SK-N-SH (cell line): ENCODE results near the gene NOP53. TPM values are rescaled to one million over a fixed set of nuclear protein-coding genes. Genes with fewer than 3 reads are reported as not detected.

Source experiments
- CTCF ChIA-PET: fragments of 300-600, 350-600 bp; formaldehyde crosslinking; extraction: SDS; loops from one replicate; lab custom pipeline; 2021; lab: Yijun Ruan, JAX
- POLR2A ChIA-PET: fragments of 350-600 bp; sonication (Branson Sonifier 250); formaldehyde crosslinking; extraction: SDS; loops from one replicate; lab custom pipeline; 2020; ENCODE audit warnings: antibody characterized with exemption, inconsistent platforms; lab: Yijun Ruan, JAX
- DNase-seq: peaks from one replicate; pipeline ENCODE4 v3.0.0; 2012
- H2AFZ ChIP-seq: fragments of 200-600 bp; sonication (generic); 2 replicates; pipeline ENCODE4 v1.8.1; 2016; ENCODE audit warnings: antibody characterized with exemption, mild to moderate bottlenecking, low read depth
- H3F3A ChIP-seq: fragments of 200-600 bp; sonication (generic); replicated peaks from 2 replicates; pipeline ENCODE3; 2016; ENCODE audit warnings: antibody characterized with exemption, mild to moderate bottlenecking; ENCODE audit not compliant: insufficient read depth
- H3K27ac ChIP-seq, 2 experiments: fragments of 200-500 bp in 1 of 2; fragments of 200-600 bp in 1 of 2; sonication (Bioruptor generic) in 1 of 2; sonication (generic), shearing (Covaris generic) in 1 of 2; 2 replicates each; pipeline versions ENCODE4 v1.5.1 to v1.6.1; 2014 to 2016; ENCODE audit warnings: low read depth in 2 of 2, inconsistent platforms in 1 of 2, low read length in 1 of 2, mild to moderate bottlenecking in 1 of 2, mixed read lengths in 1 of 2
- H3K27me3 ChIP-seq: fragments of 200-600 bp; sonication (generic), shearing (Covaris generic); 2 replicates; pipeline ENCODE4 v1.6.1; 2016; ENCODE audit warnings: mixed run types; ENCODE audit not compliant: insufficient read depth
- H3K36me3 ChIP-seq, 2 experiments: fragments of 200-500 bp in 1 of 2; fragments of 200-600 bp in 1 of 2; sonication (Bioruptor generic) in 1 of 2; sonication (generic) in 1 of 2; replicated peaks in 1 of 2; 2 replicates each; pipeline versions ENCODE3 to v1.5.1; 2014 to 2016; ENCODE audit warnings: low read length in 1 of 2, mild to moderate bottlenecking in 1 of 2; ENCODE audit not compliant: insufficient read depth in 2 of 2, control insufficient read depth in 1 of 2
- H3K4me1 ChIP-seq, 2 experiments: fragments of 200-500 bp in 1 of 2; fragments of 200-600 bp in 1 of 2; sonication (Bioruptor generic) in 1 of 2; sonication (generic), shearing (Covaris generic) in 1 of 2; 2 replicates each; pipeline versions ENCODE4 v1.5.1 to v1.6.1; 2014 to 2016; ENCODE audit warnings: low read depth in 1 of 2, low read length in 1 of 2, mixed run types in 1 of 2; ENCODE audit not compliant: insufficient read depth in 2 of 2, control insufficient read depth in 1 of 2
- H3K4me2 ChIP-seq: fragments of 200-600 bp; sonication (generic), shearing (Covaris generic); 2 replicates; pipeline ENCODE4 v1.6.1; 2017; ENCODE audit warnings: mixed run types
- H3K4me3 ChIP-seq, 2 experiments: fragments of 200-500 bp in 1 of 2; fragments of 200-600 bp in 1 of 2; sonication (Bioruptor generic) in 1 of 2; sonication (generic), shearing (Covaris generic) in 1 of 2; 2 replicates each; pipeline versions ENCODE4 v1.5.1 to v1.8.1; 2014 to 2016; ENCODE audit warnings: low read depth in 2 of 2, inconsistent platforms in 1 of 2, low read length in 1 of 2, mild to moderate bottlenecking in 1 of 2, mixed read lengths in 1 of 2, moderate library complexity in 1 of 2
- H3K79me2 ChIP-seq: fragments of 200-600 bp; sonication (generic); 2 replicates; pipeline ENCODE4 v1.8.1; 2017; ENCODE audit warnings: mild to moderate bottlenecking; ENCODE audit not compliant: insufficient read depth
- H3K9ac ChIP-seq: fragments of 200-600 bp; sonication (generic); 2 replicates; pipeline ENCODE4 v1.6.1; 2017; ENCODE audit warnings: mixed run types
- H3K9me2 ChIP-seq: fragments of 200-600 bp; sonication (generic); 2 replicates; pipeline ENCODE4 v1.6.1; 2017; ENCODE audit warnings: mixed run types
- H3K9me3 ChIP-seq: fragments of 200-600 bp; sonication (generic); 2 replicates; pipeline ENCODE4 v1.6.1; 2017; ENCODE audit warnings: mixed run types, mild to moderate bottlenecking, moderate library complexity
- H4K20me1 ChIP-seq: fragments of 200-600 bp; sonication (generic); 2 replicates; pipeline ENCODE4 v1.6.1; 2017; ENCODE audit warnings: mild to moderate bottlenecking, mixed run types; ENCODE audit not compliant: insufficient read depth
- EZH2phosphoT487 ChIP-seq: fragments of 200-600 bp; sonication (generic); IDR thresholded peaks from 2 replicates; pipeline ENCODE4 v1.6.1; 2017; ENCODE audit warnings: low read depth, mixed run types, mild to moderate bottlenecking, antibody characterized with exemption, moderate library complexity, borderline replicate concordance
- FOXJ3 ChIP-seq: sonication (generic); formaldehyde crosslinking; IDR thresholded peaks from 2 replicates; pipeline ENCODE4 v1.5.1; 2020; ENCODE audit warnings: mild to moderate bottlenecking, missing genetic modification reagents
- GABPA ChIP-seq: IDR thresholded peaks from 2 replicates; pipeline ENCODE4 v1.4.0; 2012; ENCODE audit warnings: low read depth, mild to moderate bottlenecking
- IRF3 ChIP-seq: fragments of 150-350 bp; IDR thresholded peaks from 2 replicates; pipeline ENCODE4 v1.6.1; 2016; ENCODE audit warnings: mild to moderate bottlenecking, low read depth, low read length
- JUND ChIP-seq: IDR thresholded peaks from 2 replicates; pipeline ENCODE4 v1.4.0; 2012
- MAX ChIP-seq: IDR thresholded peaks from 2 replicates; pipeline ENCODE4 v1.4.0; 2012; ENCODE audit warnings: low read depth
- MEF2A ChIP-seq: IDR thresholded peaks from 2 replicates; pipeline ENCODE4 v1.4.0; 2012; ENCODE audit warnings: low read depth, borderline replicate concordance
- MXI1 ChIP-seq: IDR thresholded peaks from 2 replicates; pipeline ENCODE4 v1.6.1; 2012; ENCODE audit warnings: mild to moderate bottlenecking, low read depth, low read length, improper control_type of control experiment
- NFIC ChIP-seq: IDR thresholded peaks from 2 replicates; pipeline ENCODE4 v1.4.0; 2012; ENCODE audit warnings: borderline replicate concordance
- POLR2AphosphoS5 ChIP-seq: IDR thresholded peaks from 2 replicates; pipeline ENCODE4 v1.6.1; 2012; ENCODE audit warnings: low read depth, low read length
- RCOR1 ChIP-seq: fragments of 150-350 bp; IDR thresholded peaks from 2 replicates; pipeline ENCODE4 v1.6.1; 2017; ENCODE audit warnings: antibody characterized with exemption, low read length
- REST ChIP-seq: IDR thresholded peaks from 2 replicates; pipeline ENCODE4 v1.6.1; 2012; ENCODE audit warnings: mild to moderate bottlenecking, low read depth, low read length, moderate library complexity
- RXRA ChIP-seq: IDR thresholded peaks from 2 replicates; pipeline ENCODE4 v1.4.0; 2012; ENCODE audit warnings: low read depth, mild to moderate bottlenecking, borderline replicate concordance
- SIN3A ChIP-seq: IDR thresholded peaks from 2 replicates; pipeline ENCODE4 v1.6.1; 2012; ENCODE audit warnings: low read depth, mild to moderate bottlenecking, low read length, moderate library complexity, borderline replicate concordance
- TCF12 ChIP-seq: IDR thresholded peaks from 2 replicates; pipeline ENCODE4 v1.4.0; 2012
- YY1 ChIP-seq: IDR thresholded peaks from 2 replicates; pipeline ENCODE4 v1.4.0; 2012; ENCODE audit warnings: low read depth, mild to moderate bottlenecking
- ZBTB33 ChIP-seq: IDR thresholded peaks from 2 replicates; pipeline ENCODE4 v1.4.0; 2012; ENCODE audit warnings: low read depth, borderline replicate concordance
- WGBS: methylation state at CpG from one replicate; pipeline ENCODE4 v1.1.6; 2017; ENCODE audit warnings: low lambda C conversion rate; 5-methylcytosine and 5-hydroxymethylcytosine counted together
- polyA plus RNA-seq, 3 experiments: library from polyadenylated mRNA; depleted of rRNA; stranded (reverse); fragments of >200 nt; gene quantifications; 2 replicates each; pipeline ENCODE4 v1.2.3, GENCODE V29; 2012

The NOP53 gene
- polyA plus RNA-seq, 1 of the 3 experiments (the other 2 are of a cell fraction), result 275 TPM

GRCh38 chr19:47745010-47745901 is at the start of gene NOP53 (continued):
- TF ChIP-seq ZBTB33 (0 out of 2 replicates have a peak, but pooled peaks have one; percentile 40), POLR2AphosphoS5 (peak; percentile 95), SIN3A (peak; percentile 56; the same call in 1 of the 2 replicates), RXRA (no peak), JUND (peak; percentile 29; the same call in 1 of the 2 replicates), TCF12 (no peak), MXI1 (peak; percentile 78), NFIC (no peak; the same call in 1 of the 2 replicates), GABPA (peak; percentile 92), FOXJ3 (CRISPR knock-in tag) (no peak), EZH2phosphoT487 (no peak), IRF3 (no peak)
- TF ChIP-seq, all 33 proteins: peak for 16

GRCh38 chr19:47696635-47697034 is 48.7 kb upstream of the NOP53 start:
- Histone ChIP-seq H3F3A (no peaks in the 10 kb centered on the region), H3K9me3 (no peaks in the 10 kb centered on the region), H3K36me3 (peaks cover 8 to 21% of the 10 kb centered on the region in 2 experiments), H3K27me3 (no peaks in the 10 kb centered on the region), H3K4me2 (no peak overlapping the region), H3K79me2 (peaks cover 3% of the 10 kb centered on the region; the same call in 1 of the 2 replicates), H4K20me1 (0 out of 2 replicates have a peak, but pooled peaks cover 9% of the 10 kb centered on the region), H2AFZ (no peak overlapping the region), H3K9ac (no peak overlapping the region), H3K4me3 (no peak overlapping the region), H3K27ac (no peak overlapping the region), H3K9me2 (no peaks in the 10 kb centered on the region), H3K4me1 (no peaks in the 10 kb centered on the region; a peak in 1 of 4 replicates)
- ChIA-PET CTCF (interaction anchor here (0.6 to 5.8 kb wide), 5 partner anchors 13 to 260 kb away, joined by 3 to 95 read pairs (median 15); partner anchors contain the start of gene EHD2), POLR2A (no interaction called here)
- WGBS, result 100% methylated on average over 1 of the region's 8 CpGs
- DNase-seq, result peak; percentile 33
- no peak for TF ChIP-seq REST
- TF ChIP-seq MEF2A, result no peak
- no peak for TF ChIP-seq MXI1
- no peak for TF ChIP-seq IRF3
- no peak for TF ChIP-seq RXRA
- TF ChIP-seq MAX, result no peak
- no peak for TF ChIP-seq ZBTB33
- no peak for TF ChIP-seq YY1
- no peak for TF ChIP-seq EZH2phosphoT487
- TF ChIP-seq NFIC, result no peak
- no peak for TF ChIP-seq RCOR1
- TF ChIP-seq SIN3A, result no peak
